GM19238 (cell line): Measurements from ENCODE around the gene SEMA3D.

ENCODE experiments used
- DNase-seq: peaks from one replicate; pipeline ENCODE4 v3.0.0; 2011; ENCODE audit warnings: low spot score; ENCODE audit not compliant: insufficient read length

Gene SEMA3D

DNA sequence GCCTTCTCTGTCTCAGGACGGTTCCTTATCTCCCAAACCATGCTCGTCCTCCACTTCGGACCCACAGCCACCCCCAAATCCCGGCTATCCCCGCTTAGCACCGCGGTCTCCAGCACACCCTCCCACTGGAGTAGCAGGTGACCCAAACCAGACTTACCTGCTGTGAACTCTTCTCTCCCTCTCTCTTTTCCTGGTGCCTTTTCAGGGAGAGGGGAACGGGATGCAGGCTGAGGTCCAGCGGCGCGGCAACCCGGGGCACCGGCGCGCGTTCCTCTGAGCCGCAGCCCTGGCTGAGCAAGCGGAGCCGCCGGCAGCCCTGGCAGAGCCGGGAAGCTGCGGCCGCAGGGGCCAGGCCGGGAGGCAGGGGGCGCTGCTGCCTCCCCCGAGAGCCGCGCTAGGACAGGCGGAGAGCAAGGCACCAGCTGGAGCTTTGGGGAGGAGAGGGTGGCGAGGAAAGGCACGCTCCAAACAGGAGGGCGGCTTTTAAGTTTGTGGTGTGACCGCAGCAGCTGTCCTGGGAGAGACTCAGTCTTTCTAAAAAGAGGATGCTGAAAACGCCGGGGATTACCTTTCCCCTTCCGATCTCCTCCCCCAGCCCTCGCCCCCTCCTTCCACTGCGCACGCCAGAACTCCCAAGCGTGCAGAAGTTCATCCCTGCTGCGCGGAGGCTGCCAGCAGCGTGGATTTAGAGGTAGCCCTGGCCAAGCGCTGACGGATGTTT lies at the start of gene SEMA3D:
Gene SEMA3D, minus strand, starts transcription at position 536 of the 721 bp plus-strand sequence. CDS start 65,165 bp downstream, outside the sequence.
- DNase-seq = peak; percentile 40

GRCh38 chr7:85234730-85235129 lies 47.9 kb upstream of the SEMA3D start:
- no peak for DNase-seq

- no peak for DNase-seq
These were observed 45.2 kb upstream of the SEMA3D start for GRCh38 chr7:85232068-85232467.

- no peak for DNase-seq
These were observed 43.8 kb upstream of the SEMA3D start for GRCh38 chr7:85230623-85231022.

DNA sequence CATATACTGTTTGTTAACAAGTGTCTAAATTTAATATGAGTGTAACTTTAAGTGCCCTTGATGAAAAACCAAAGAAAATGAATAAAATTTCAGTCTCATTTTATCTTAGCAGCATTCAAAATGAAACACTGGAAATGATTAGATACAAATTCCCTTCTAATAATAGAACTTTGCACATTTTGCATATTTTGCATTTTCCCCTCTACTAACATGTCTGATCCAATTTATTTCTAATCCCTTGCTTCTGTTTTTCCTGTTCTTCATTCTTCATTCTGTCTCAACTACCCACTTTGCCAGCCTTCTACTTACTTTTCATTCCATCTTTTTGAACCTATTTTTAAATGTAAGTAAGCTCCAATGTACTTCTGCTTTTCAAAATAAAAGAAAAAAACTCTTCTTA lies 42.7 kb upstream of the SEMA3D start:
- DNase-seq = no peak

- DNase-seq = no peak
These were observed 39.7 kb upstream of the SEMA3D start for GRCh38 chr7:85226361-85227085.

DNA sequence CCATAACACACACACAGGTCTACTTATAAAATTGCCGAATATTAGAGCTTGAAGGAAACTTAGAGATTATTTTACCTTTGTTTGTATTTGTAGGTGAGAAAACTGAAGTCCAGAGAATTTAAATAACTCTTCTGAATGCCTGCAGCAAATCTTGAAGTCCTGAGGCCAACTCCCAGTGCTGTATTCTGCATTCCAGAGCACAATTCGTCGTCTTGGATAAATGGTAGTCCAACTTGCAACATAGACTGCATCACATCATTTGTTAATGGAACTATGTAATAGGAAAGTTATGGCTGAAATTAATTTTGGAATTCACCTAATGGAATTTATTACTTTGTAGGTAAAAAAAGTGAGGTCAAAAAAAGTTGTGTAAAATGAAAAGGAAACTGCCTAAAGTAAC lies 37.3 kb upstream of the SEMA3D start:
- no peak for DNase-seq

DNA sequence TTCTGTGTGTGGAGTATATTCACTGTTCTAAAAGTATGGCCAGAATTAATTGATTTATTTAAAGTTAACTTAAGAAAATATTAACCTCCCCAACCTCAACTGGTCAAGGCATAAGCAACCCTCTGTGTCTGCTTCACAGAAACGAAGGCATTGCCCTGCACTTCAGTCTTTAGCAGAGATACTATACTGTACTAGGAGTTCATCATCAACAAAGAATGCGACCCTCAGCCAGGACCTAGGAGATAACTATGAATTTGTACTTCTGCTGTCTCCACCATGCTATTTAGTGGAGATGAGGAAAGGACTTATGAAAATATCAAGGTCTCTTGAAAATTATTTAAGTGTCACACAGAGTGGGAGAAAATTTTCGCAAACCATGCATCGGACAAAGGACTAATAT lies 35.7 kb upstream of the SEMA3D start:
- DNase-seq = no peak

DNA sequence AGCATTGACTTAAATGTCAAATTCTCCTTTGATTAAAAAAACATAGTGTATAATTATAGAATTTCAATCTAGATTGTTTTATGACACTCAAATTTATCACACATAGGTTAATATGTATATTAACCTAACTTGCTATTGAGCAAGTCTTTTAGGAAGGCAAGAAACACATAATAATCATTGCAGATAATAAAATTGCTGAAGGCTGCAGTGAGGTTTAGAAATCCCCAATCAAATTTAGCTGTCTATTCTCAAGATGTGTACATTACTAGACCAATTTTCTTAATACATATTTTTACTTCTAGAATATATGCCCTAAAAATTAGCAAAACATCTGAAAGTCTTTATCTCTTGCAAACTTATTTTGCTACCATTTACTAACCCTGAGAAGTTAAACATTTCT lies 34.9 kb upstream of the SEMA3D start:
- no peak for DNase-seq

GRCh38 chr7:85220651-85221050 lies 33.8 kb upstream of the SEMA3D start:
- no peak for DNase-seq

DNA sequence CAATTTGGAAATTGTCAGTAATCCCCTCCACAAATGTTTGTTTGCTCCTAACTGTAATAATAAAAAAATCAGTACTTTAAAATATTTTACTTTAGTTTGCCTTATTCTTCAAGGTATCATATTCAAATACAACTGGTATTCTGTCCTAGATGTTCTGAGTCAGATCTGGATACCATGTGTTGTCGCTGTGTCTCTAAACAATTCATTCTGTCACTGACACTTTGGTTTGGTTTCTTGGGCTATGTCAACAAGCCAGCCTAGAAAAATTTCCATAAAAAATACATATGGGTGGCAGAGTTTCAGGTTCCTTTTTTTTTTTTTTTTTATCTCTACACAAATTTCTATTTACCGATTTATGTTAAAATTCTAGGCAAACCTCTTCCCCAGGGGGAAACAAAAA lies 33.2 kb upstream of the SEMA3D start:
- no peak for DNase-seq

DNA sequence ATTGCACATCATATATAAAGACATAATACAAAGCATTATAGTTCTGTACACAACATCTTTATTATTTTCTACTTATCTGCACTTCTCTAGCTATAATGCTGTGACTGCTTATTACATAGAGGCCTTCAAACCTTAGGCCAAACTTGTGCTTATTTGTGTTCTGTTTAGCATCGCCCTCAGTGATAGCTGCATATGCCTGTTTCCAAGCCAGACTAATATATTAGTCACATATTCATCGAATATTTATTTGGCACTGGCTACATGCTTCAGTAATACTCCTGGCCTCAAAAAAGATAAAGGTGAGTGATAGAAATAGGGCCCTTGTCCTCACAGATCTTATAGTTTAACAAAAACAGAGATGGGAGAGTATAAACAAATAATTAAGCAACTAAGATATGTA lies 30.2 kb upstream of the SEMA3D start:
- DNase-seq = no peak

DNA sequence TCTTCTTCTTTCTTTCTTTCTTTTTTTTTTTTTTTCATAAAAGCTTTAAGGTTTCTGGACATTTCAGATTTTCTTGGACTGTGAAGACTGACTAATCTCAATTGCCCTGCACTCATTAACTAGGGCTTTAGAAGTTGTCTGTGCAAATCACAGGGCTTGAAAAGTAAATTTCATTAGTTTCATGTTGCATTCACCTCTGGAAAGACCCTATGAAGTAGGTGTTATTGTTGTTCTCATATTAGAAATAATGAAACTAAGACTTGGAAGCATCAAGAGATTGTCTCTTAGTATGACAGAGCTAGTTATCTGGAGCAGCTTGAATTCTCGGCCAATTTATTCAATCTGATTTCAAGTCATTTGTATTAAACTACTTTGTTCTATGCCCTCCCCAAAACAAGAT lies 28.2 kb upstream of the SEMA3D start:
- DNase-seq = no peak

GRCh38 chr7:85213500-85213899 lies 26.6 kb upstream of the SEMA3D start:
- DNase-seq = no peak

- no peak for DNase-seq
These were observed 18.9 kb upstream of the SEMA3D start for GRCh38 chr7:85205754-85206153.

DNA sequence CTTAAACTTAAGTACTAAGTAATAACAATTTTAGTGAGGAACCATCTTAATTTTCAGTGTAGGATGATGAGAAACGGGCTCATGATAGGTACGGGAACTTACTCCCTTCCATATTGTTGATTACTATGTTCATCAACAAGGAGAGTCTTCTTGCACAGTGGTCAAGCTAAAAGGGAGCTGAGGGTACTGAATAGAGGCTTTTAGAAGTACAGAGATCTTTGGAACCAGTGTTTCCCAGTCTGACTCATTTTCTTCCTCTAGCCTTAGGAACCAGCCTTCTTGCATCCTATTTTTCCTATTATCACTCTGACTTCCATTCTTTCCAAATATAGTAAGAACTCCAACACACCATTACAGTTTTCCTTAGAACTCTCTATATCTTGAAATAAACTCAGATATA lies 17.6 kb upstream of the SEMA3D start:
- no peak for DNase-seq

DNA sequence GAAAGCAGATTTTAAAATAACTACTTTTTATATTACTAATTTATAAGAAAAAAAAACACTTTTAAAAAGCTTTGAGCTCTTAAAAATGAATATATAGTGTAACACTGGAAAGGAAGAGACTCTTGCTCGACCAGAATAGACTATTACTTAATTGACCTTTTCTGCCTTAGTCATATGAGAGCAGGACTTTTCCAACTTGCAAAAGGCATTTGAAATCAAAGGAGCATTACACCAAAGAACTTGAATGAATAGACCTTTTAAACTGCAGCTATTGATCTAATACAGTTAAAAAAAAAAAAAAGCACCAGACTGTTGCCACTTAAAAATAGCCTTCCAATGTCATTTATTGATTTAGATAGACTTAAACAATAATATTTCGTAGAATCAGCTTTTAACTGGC lies 17.2 kb upstream of the SEMA3D start:
- DNase-seq = no peak

GRCh38 chr7:85201209-85201608 lies 14.4 kb upstream of the SEMA3D start:
- DNase-seq = no peak

- no peak for DNase-seq
These were observed 9.8 kb upstream of the SEMA3D start for GRCh38 chr7:85196696-85197095.

- no peak for DNase-seq
These were observed 4.5 kb upstream of the SEMA3D start for GRCh38 chr7:85191383-85191782.

DNA sequence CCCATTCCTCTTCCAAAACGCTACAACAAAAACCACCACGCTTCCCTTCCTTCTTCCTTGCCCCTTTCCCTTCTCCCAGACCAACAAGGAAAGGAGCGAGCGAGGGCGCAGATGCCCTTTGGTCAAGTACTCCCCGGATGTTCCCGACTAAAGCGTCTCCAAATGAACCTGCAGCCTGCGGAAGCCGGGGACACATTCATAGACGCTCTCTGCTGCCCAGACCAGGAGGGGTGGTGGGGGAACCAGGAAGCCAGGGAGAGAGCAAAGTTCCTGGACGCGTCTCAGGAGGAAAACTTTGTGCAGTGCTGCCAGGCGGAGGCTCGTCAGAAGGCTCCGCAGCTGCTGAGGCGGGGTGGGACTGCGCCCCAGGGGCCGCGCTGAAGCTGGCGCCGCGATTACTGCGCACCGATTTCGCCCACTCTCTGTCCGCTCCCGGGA lies 754 bp downstream of the SEMA3D start:
- DNase-seq = no peak

- DNase-seq = no peak
These were observed 1.3 kb downstream of the SEMA3D start for GRCh38 chr7:85185424-85186082.
